Femur (tissue), 1 donor: ENCODE data around the gene OR1J1.

Experiments
- DNase-seq: peaks from one replicate; pipeline ENCODE4 v3.0.0-alpha.2; 2017

Gene OR1J1

GRCh38 chr9:122444041-122444733 lies 33.5 kb downstream of the OR1J1 start:
- no peak for DNase-seq

DNA sequence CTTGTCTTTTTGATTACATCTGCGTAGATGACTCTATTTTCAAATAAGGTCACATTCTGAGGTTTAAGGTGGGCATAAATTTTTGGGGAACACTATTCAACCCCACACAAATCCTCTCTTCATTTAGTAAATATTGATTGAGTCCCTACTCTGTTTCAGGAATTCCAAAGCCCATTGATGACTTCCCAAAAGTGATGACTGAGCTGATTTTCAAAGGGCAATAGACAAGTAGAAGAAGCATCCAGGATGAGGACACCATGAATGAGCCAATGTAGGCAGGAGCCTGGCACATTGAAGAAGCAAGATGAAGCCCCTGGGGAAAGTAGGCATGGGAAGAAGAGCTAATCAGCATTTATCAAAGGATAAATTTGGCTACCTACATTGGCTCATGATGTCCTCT lies 35.2 kb downstream of the OR1J1 start:
- DNase-seq = no peak
